DOHH2 (cell line): ENCODE results near the gene C9orf43.

Source experiments
- CTCF ChIP-seq: fragments of 200-600 bp; sonication (generic); IDR thresholded peaks from one replicate; pipeline ENCODE4 v1.5.1; 2014; ENCODE audit warnings: antibody characterized with exemption, mild to moderate bottlenecking, low read depth, low read length; ENCODE audit not compliant: poor library complexity, severe bottlenecking
- EZH2phosphoT487 ChIP-seq: fragments of 200-600 bp; sonication (generic); IDR thresholded peaks from 2 replicates; pipeline ENCODE4 v1.6.1; 2017; ENCODE audit warnings: borderline replicate concordance, mild to moderate bottlenecking, antibody characterized with exemption, low read length, moderate library complexity, mixed read lengths

- TF ChIP-seq CTCF (no peak), EZH2phosphoT487 (no peak)
Measured at GRCh38 chr9:113389451-113389850, 21.1 kb upstream of the C9orf43 start.
